GM19468 (cell line): ENCODE data around the gene PRICKLE1.
A peak's percentile ranks its signal among the peaks of the same experiment; 100 is the strongest.

ENCODE experiments used
- ATAC-seq: cut with Tn5 transposase; IDR thresholded peaks from one replicate; pipeline ENCODE4 v1.9.1; 2021; ENCODE audit warnings: mild to moderate bottlenecking, moderate library complexity, moderate number of reproducible peaks; ENCODE audit not compliant: unreplicated experiment; ENCODE audit errors: extremely low read depth

Gene PRICKLE1

GRCh38 chr12:42590330-42590934, 886 bp upstream of the PRICKLE1 start:
- no peak for ATAC-seq

GRCh38 chr12:42588524-42589464, 752 bp downstream of the PRICKLE1 start:
- peak; percentile 8 for ATAC-seq

DNA sequence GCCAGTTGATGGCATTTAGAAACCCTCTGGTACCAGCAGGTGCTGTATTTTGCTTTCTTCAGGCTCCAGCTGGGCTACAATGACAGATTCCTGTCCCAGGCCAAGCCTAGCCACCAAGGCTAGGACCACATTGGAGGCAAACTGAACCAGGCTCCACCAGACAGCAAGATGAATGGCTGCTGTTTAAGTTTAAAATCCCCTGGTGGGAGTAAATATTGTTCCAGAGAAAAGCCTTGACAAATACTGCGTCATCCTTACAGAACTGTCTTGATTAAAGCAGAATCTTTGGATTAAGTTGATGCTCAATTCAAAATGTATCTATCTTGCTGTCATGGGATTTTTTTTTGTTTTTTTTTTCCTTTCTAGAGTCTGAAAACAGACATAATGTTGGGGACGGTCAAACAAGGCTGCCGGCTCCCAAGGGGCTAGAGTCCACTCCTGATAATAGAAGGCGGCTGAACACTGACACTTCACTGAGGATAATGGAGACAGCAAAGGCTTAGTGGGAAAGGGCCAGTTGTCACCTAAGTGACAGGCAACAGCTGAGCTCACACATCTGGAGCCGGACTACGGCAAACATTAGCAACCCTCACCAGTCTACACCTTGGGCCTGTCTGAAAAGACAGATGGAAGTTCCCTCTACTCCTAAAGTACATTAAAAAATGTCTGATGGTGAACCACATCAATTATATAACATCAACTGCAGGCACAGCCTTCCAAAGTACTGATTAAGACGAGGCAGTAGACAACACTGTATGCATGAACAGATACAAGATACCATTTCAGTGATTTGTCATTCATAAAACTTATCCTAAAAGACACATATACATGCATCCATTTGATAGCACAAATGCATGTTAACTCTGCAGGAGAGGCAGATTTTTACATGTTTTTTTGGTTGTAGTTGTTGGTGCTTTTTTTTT, 1.7 kb downstream of the PRICKLE1 start:
- ATAC-seq: no peak

DNA sequence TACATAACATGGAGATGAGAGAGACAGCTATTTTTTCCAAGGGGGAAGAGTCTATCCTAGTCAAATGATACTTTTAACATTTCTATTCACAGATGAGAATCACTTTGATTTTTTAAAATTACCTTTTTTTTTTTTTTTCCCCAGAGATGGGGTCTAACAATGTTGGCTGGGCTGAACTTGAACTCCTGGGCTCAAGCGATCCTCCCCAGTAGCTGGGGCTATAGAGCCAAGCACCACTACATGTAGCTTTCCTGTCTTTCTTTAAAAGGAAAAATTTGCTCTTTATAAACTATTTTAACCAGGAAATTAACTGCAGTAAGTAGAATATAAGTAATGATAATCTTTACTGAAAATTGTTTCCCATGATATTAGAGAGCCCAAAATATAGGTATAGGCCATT, 3.3 kb downstream of the PRICKLE1 start:
- no peak for ATAC-seq

DNA sequence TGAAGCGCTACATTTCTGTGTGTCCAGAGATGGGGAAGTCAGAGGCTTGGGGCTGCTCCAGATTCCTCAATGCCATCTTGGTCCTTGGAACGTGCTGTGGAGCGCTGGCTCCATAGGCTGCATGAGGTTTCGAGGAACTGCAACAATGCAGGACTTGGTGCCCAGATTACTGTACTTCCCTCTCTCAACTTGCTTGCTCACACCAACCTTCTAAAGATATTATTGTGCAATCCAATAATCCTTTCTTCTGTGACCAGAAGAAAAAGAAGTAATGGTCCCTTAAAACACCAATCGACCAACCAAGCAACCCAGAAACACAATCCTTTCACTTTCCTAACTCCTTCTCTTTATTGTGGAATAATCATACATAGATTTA, 3.7 kb downstream of the PRICKLE1 start:
- ATAC-seq: no peak

- ATAC-seq: no peak
These were observed 4.2 kb downstream of the PRICKLE1 start for GRCh38 chr12:42585154-42585840.

DNA sequence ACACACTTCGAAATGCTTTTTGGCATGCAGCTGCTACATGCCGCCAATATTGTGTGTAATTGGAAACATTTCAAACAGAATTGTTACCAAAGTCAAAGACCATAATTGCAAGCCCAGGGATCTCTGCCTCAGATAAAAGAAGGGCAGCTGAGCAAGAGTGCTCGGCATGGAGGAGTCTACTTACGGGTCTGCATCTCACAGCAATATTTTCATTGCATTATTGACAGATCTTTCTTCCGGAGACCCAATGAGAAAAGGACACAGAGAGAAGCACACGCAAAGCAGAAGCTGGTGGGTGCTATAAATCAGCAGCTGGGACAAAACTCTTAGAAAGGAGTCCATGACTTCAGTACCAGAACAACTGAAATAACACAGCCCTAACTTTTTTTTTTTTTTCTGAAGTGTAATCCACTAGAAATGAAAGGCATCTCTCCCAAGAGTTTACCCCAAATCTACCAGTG, 4.9 kb downstream of the PRICKLE1 start:
- ATAC-seq: no peak

GRCh38 chr12:42583016-42583415, 6.5 kb downstream of the PRICKLE1 start:
- ATAC-seq: no peak

- ATAC-seq: no peak
These were observed 7.0 kb downstream of the PRICKLE1 start for GRCh38 chr12:42582498-42582897.

DNA sequence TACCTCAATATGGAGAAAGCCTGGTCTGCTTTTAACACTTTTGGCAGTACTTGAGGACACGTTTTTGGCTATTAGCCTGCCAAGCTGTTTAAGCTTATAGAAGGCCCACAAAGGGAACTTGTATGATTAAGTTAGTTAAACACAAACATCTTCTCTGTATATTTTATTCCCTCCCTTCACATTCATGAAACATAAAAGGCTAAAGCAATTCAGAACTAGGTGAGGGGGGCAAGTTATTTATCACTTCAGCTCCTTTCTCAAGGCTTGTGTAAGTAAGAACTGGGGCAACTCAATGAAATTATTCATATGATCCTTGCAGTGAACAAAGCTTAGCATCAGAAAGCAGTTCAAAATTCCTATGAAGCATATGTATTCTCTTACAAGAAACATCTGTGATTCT, 7.5 kb downstream of the PRICKLE1 start:
- ATAC-seq: no peak

- ATAC-seq: no peak
These were observed 13.2 kb downstream of the PRICKLE1 start for GRCh38 chr12:42576374-42576773.

- no peak for ATAC-seq
These were observed 13.8 kb downstream of the PRICKLE1 start for GRCh38 chr12:42575717-42576116.

- ATAC-seq: no peak
These were observed 14.7 kb downstream of the PRICKLE1 start for GRCh38 chr12:42574851-42575266.

GRCh38 chr12:42571327-42572009, 18.1 kb downstream of the PRICKLE1 start:
- no peak for ATAC-seq

GRCh38 chr12:42570076-42570475, 19.5 kb downstream of the PRICKLE1 start:
- ATAC-seq: no peak

DNA sequence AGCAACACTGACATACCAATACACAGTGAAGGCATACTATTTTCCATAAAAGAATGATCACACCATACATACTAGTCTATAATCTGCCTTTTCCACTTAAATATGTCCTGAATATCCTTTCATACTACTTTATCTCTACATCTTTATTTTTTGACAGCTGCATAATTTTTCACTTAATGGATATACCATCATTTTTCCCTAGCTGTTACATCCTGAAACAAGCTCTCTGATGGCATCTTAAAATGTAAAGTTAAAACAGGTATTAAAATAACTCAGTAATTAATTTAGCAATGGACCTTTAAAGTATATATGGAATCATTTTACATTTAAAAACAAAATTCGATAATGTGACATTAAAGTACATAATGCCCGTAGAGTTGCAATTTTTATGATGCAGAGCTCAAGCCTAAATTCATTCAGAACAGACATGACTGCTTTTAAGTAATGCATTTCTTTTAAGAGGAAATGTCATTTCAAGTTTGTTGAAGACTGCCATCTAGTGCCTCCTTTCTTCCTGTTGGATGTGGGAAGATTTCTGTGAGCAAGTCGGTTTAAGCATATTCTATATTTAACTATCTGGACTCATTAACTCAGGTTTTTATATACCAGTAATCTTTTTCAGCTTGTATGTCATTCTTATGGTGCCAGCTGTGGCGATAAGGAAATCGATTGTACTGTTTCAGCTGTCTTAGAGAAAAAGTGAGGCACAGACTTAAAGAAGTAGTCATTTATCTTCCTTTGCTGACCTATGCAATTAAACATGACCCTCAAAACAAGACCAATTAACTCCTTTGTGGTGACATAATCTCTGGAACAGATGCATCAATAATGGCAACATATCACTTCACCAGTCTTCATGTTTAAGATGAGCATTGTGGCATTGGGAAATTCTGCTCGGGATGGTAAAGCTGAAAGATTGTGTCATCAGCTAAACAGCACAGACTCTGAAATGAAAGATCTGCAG, 20.3 kb downstream of the PRICKLE1 start:
- peak; percentile 29 for ATAC-seq

DNA sequence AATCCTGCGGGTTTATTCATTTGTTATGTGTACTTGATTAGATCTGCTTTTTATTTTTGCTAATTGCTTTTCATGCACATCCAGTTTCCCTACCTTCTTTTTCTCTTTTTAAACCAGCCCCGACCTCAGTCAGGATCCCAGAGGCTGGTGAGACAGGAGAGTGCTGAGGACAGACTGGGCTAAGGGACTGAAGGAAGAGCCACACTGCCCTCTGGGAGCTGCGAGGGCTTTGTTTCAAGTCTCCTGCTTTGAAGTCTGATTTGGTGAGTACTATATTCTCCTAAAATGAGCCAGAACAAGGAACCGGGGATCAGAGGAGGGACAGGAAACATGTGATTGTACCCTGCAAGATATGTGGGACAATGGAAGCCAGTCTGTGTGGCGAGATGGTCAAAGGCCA, 23.9 kb downstream of the PRICKLE1 start:
- ATAC-seq: no peak

DNA sequence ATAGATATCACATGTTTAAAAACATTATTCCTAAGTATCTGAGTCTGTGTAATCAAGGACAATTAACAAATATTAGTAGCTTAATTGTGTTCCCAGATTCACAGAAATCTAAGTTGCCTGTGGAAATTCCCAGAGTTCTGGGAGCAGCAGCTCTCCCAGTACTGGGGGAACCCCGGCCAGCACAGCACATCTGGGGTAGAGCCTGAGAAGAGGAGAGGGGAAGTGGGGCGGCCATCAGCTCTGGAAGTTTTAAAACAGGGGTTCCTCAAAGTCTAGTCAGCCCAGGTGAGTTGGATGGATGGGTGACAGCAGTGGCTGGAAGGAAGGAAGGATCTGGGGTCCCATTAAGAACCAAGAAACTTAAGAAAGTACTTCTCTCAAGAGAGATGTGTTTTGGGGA, 24.6 kb downstream of the PRICKLE1 start:
- no peak for ATAC-seq
